ENCODE data around the gene CDC20.

Gene CDC20

DNA sequence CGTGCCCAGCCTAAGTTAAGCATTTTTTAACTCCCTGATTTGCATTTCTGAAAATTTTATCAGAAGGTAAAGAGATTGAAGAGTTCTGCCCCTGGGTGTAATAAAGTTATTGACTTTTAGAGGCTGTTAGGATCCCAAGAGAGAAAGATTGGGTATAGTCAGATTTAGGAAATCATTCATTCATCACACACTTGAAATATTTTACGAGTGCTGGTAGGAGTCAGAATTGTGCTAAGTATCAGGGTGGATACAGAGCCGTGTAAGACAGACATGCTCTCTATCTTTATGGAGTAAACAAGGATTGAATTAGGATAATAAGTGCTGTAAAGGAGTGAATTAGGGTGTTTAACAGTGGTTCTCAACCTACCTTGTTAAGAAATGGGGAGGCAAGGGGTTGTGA, 33.9 kb downstream of the CDC20 start:
- no peak for TF ChIP-seq EZH2 (IDR thresholded peaks at IDR 0.05; ENCODE audit: borderline replicate concordance, low read length)
- TF ChIP-seq CTCF (IDR thresholded peaks at IDR 0.05; ENCODE audit: low read length): no peak
- H3K4me1 ChIP-seq (ENCODE audit: insufficient read depth, low read length, severe bottlenecking): peaks cover 23% of the 10 kb centered on the region
- no peaks in the 10 kb centered on the region for H3K27me3 ChIP-seq (ENCODE audit: insufficient read depth, low read length)
- peaks cover 18% of the 10 kb centered on the region for H3K79me2 ChIP-seq (ENCODE audit: insufficient read depth, low read length)
- no peak overlapping the region for H3K9ac ChIP-seq (ENCODE audit: low read length)
- no peak overlapping the region for H3K4me2 ChIP-seq (ENCODE audit: low read length)
- H3F3A ChIP-seq (ENCODE audit: insufficient read depth, low read length): no peaks in the 10 kb centered on the region
- no peaks in the 10 kb centered on the region for H4K20me1 ChIP-seq (ENCODE audit: insufficient read depth, low read length)
- H3K27ac ChIP-seq (ENCODE audit: low read depth, low read length, poor library complexity, severe bottlenecking): no peak overlapping the region
- H3K9me2 ChIP-seq (ENCODE audit: low read depth, low read length): no peaks in the 10 kb centered on the region
- H3K36me3 ChIP-seq (ENCODE audit: insufficient read depth, low read length): peaks cover under 1% of the 10 kb centered on the region; the same call in 1 of the 2 replicates
- H2AFZ ChIP-seq (ENCODE audit: low read length): no peak overlapping the region
- H3K9me3 ChIP-seq (ENCODE audit: low read length): no peaks in the 10 kb centered on the region
- H3K4me3 ChIP-seq (ENCODE audit: low read depth, low read length, poor library complexity, severe bottlenecking): no peak overlapping the region

GRCh38 chr1:43395523-43395922, 36.7 kb downstream of the CDC20 start:
- no peak overlapping the region for H2AFZ ChIP-seq (ENCODE audit: low read length)
- H3K9ac ChIP-seq (ENCODE audit: low read length): no peak overlapping the region
- H3F3A ChIP-seq (ENCODE audit: insufficient read depth, low read length): no peaks in the 10 kb centered on the region
- H4K20me1 ChIP-seq (ENCODE audit: insufficient read depth, low read length): no peaks in the 10 kb centered on the region
- no peak overlapping the region for H3K4me3 ChIP-seq (ENCODE audit: low read depth, low read length, poor library complexity, severe bottlenecking)
- no peak overlapping the region for H3K4me2 ChIP-seq (ENCODE audit: low read length)
- H3K36me3 ChIP-seq (ENCODE audit: insufficient read depth, low read length): no peaks in the 10 kb centered on the region
- H3K79me2 ChIP-seq (ENCODE audit: insufficient read depth, low read length): 0 out of 2 replicates have a peak, but pooled peaks cover 2% of the 10 kb centered on the region
- H3K27me3 ChIP-seq (ENCODE audit: insufficient read depth, low read length): no peaks in the 10 kb centered on the region
- no peak overlapping the region for H3K27ac ChIP-seq (ENCODE audit: low read depth, low read length, poor library complexity, severe bottlenecking)
- H3K9me3 ChIP-seq (ENCODE audit: low read length): no peaks in the 10 kb centered on the region
- H3K9me2 ChIP-seq (ENCODE audit: low read depth, low read length): no peaks in the 10 kb centered on the region
- no peak for TF ChIP-seq CTCF (IDR thresholded peaks at IDR 0.05; ENCODE audit: low read length)
- TF ChIP-seq EZH2 (IDR thresholded peaks at IDR 0.05; ENCODE audit: borderline replicate concordance, low read length): no peak
- peaks cover 5% of the 10 kb centered on the region for H3K4me1 ChIP-seq (ENCODE audit: insufficient read depth, low read length, severe bottlenecking)

GRCh38 chr1:43396059-43396458, 37.3 kb downstream of the CDC20 start:
- Histone ChIP-seq H3K4me2 (ENCODE audit: low read length) (no peak overlapping the region), H3K9me3 (ENCODE audit: low read length) (no peaks in the 10 kb centered on the region), H3K4me3 (ENCODE audit: low read depth, low read length, poor library complexity, severe bottlenecking) (no peak overlapping the region), H3F3A (ENCODE audit: insufficient read depth, low read length) (no peaks in the 10 kb centered on the region), H3K36me3 (ENCODE audit: insufficient read depth, low read length) (no peaks in the 10 kb centered on the region), H3K4me1 (ENCODE audit: insufficient read depth, low read length, severe bottlenecking) (no peaks in the 10 kb centered on the region), H2AFZ (ENCODE audit: low read length) (no peak overlapping the region), H3K79me2 (ENCODE audit: insufficient read depth, low read length) (no peaks in the 10 kb centered on the region), H3K9me2 (ENCODE audit: low read depth, low read length) (no peaks in the 10 kb centered on the region), H3K27ac (ENCODE audit: low read depth, low read length, poor library complexity, severe bottlenecking) (no peak overlapping the region), H3K9ac (ENCODE audit: low read length) (no peak overlapping the region), H3K27me3 (ENCODE audit: insufficient read depth, low read length) (no peaks in the 10 kb centered on the region), H4K20me1 (ENCODE audit: insufficient read depth, low read length) (no peaks in the 10 kb centered on the region)
- TF ChIP-seq CTCF (IDR thresholded peaks at IDR 0.05; ENCODE audit: low read length): no peak

Data from OCI-LY1 (cell line).